Endodermal cell (in vitro differentiated cells): ENCODE results near the gene SUSD3. TPM values are rescaled to one million over a fixed set of nuclear protein-coding genes. Genes with fewer than 3 reads are reported as not detected.

Source experiments
- DNase-seq: peaks from one replicate; pipeline ENCODE4 v3.0.0-alpha.2; 2017
- H3K27ac ChIP-seq: 2 replicates; pipeline ENCODE4 v1.5.1; 2013; ENCODE audit warnings: mild to moderate bottlenecking, low read depth, low read length, moderate library complexity
- H3K27me3 ChIP-seq: 2 replicates; pipeline ENCODE4 v1.6.1; 2013; ENCODE audit warnings: mild to moderate bottlenecking, low read length, moderate library complexity; ENCODE audit not compliant: insufficient read depth, control insufficient read depth, poor library complexity, severe bottlenecking
- H3K36me3 ChIP-seq: 2 replicates; pipeline ENCODE4 v1.7.0; 2013; ENCODE audit warnings: mild to moderate bottlenecking, low read length, moderate library complexity; ENCODE audit not compliant: control insufficient read depth, insufficient read depth
- H3K4me1 ChIP-seq: one replicate; pipeline ENCODE4 v1.7.0; 2013; ENCODE audit warnings: low read length; ENCODE audit not compliant: control insufficient read depth, insufficient read depth
- H3K4me3 ChIP-seq: 2 replicates; pipeline ENCODE4 v1.5.1; 2013; ENCODE audit warnings: mild to moderate bottlenecking, low read length, moderate library complexity
- H3K9ac ChIP-seq: 2 replicates; pipeline ENCODE4 v1.6.1; 2013; ENCODE audit warnings: mild to moderate bottlenecking, low read length, moderate library complexity; ENCODE audit not compliant: poor library complexity, severe bottlenecking; ENCODE audit errors: extremely low read depth
- H3K9me3 ChIP-seq: 2 replicates; pipeline ENCODE4 v1.6.1; 2013; ENCODE audit warnings: mild to moderate bottlenecking, low read length, moderate library complexity; ENCODE audit not compliant: control insufficient read depth
- H3K27ac Mint-ChIP-seq: 2 replicates; pipeline ENCODE4 v1.8.0; 2020; ENCODE audit warnings: mixed read lengths
- H3K27me3 Mint-ChIP-seq: 2 replicates; pipeline ENCODE4 v1.8.0; 2021; ENCODE audit warnings: mild to moderate bottlenecking, mixed read lengths; ENCODE audit not compliant: insufficient read depth
- H3K36me3 Mint-ChIP-seq: 2 replicates; pipeline ENCODE4 v1.8.0; 2020; ENCODE audit warnings: low read depth, mixed read lengths
- H3K4me1 Mint-ChIP-seq: 2 replicates; pipeline ENCODE4 v1.8.0; 2020; ENCODE audit warnings: mixed read lengths
- H3K4me3 Mint-ChIP-seq: 2 replicates; pipeline ENCODE4 v1.8.0; 2020; ENCODE audit warnings: mild to moderate bottlenecking, moderate library complexity, mixed read lengths
- H3K9me3 Mint-ChIP-seq: 2 replicates; pipeline ENCODE4 v1.8.0; 2020; ENCODE audit warnings: mild to moderate bottlenecking, mixed read lengths
- CTCF ChIP-seq: fragments of 200-600 bp; sonication (generic); conservative IDR thresholded peaks from 2 replicates; pipeline ENCODE4 v1.5.0; 2021; ENCODE audit warnings: antibody characterized with exemption, mild to moderate bottlenecking
- WGBS, 2 experiments: methylation state at CpG; one replicate each; pipeline versions ENCODE4 v1.1.5 to v1.1.7; 2013; ENCODE audit warnings: missing lambda C conversion rate in 2 of 2, mixed read lengths in 1 of 2; ENCODE audit not compliant: insufficient coverage in 1 of 2, insufficient read length in 1 of 2; 5-methylcytosine and 5-hydroxymethylcytosine counted together
- total RNA-seq, 2 donors: library from RNA; stranded (reverse); fragmentation: NEBNext Ultra II Directional in 1 of 2; extraction: Animal tissue kit (Norgen Biotek cat#: 25700) in 1 of 2; gene quantifications; 2 replicates in 1 of 2; 3 replicates in 1 of 2; pipeline ENCODE4 v1.2.1, GENCODE V29; 2021

SUSD3 gene
- total RNA-seq, 2 donors from 2014 or later = 5.1 to 5.9 TPM

- Mint-ChIP-seq H3K4me3 (no peak overlapping the region), H3K4me1 (peaks cover 24% of the 10 kb centered on the region), H3K36me3 (no peaks in the 10 kb centered on the region), H3K27ac (peak overlapping the region; percentile 75), H3K9me3 (no peaks in the 10 kb centered on the region), H3K27me3 (peaks cover 3% of the 10 kb centered on the region)
- no peak overlapping the region for H3K27ac ChIP-seq
- H3K4me3 ChIP-seq = no peak overlapping the region
- H3K4me1 ChIP-seq = peaks cover 5% of the 10 kb centered on the region
- H3K9ac ChIP-seq = no peak overlapping the region
- no peaks in the 10 kb centered on the region for H3K27me3 ChIP-seq
- H3K36me3 ChIP-seq = no peaks in the 10 kb centered on the region
- H3K9me3 ChIP-seq = no peaks in the 10 kb centered on the region
- 88 to 97% methylated on average over 7 to 8 of the region's 8 CpGs for WGBS, 2 experiments
- peak; percentile 80 for DNase-seq
- TF ChIP-seq CTCF = peak; percentile 16
These were observed 1.3 kb upstream of the SUSD3 start for GRCh38 chr9:93057042-93057702.

DNA sequence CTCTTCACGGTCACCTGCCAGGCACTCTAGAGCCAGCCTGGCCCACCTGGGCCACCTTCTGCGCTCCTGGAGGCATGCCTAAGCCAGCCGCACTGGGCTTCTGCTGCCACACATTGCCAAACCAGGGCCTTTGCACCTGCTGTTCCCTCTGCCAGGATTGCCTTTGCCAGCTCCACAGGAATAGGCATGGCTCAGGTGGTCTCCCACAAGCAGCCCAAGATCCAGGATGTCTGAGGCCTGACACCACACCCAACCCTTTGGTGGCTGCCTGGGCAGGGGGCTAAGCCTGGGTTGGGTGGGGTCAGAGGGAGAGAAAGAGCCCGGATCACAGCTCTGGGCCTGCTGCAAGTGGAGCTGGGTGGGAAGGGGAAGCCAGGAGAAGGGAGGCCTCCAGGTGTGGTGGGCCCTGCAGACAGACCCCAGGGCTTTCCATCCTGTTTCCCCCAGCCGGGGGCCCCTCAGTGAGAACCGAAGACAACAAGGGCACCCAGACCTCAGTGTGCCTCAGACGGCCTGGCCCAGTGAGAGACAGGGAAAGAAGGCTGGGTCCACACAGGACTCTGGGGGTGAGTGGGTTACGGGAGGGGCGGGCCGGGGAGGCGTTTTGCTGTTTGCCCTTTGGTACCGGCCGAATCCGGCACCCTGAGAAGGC is 672 bp upstream of the SUSD3 start:
- Mint-ChIP-seq H3K27ac (no peak overlapping the region), H3K27me3 (peaks cover 3% of the 10 kb centered on the region), H3K4me1 (peaks cover 27% of the 10 kb centered on the region), H3K4me3 (no peak overlapping the region), H3K9me3 (no peaks in the 10 kb centered on the region), H3K36me3 (no peaks in the 10 kb centered on the region)
- H3K4me3 ChIP-seq = no peak overlapping the region
- no peak overlapping the region for H3K27ac ChIP-seq
- H3K27me3 ChIP-seq = no peaks in the 10 kb centered on the region
- 72 to 92% methylated on average over 6 to 14 of the region's 14 CpGs for WGBS, 2 experiments
- H3K9ac ChIP-seq = no peak overlapping the region
- H3K36me3 ChIP-seq = no peaks in the 10 kb centered on the region
- no peaks in the 10 kb centered on the region for H3K9me3 ChIP-seq
- peaks cover 5% of the 10 kb centered on the region for H3K4me1 ChIP-seq
- TF ChIP-seq CTCF = no peak
- DNase-seq = peak; percentile 64

GRCh38 chr9:93059011-93059714 is 662 bp downstream of the SUSD3 start:
- WGBS, 2 experiments = 47 to 62% methylated on average over 24 to 53 of the region's 53 CpGs
- no peak overlapping the region for H3K9ac ChIP-seq

More at GRCh38 chr9:93059011-93059714, 662 bp downstream of the SUSD3 start:
- Histone ChIP-seq H3K27ac (no peak overlapping the region), H3K27me3 (no peaks in the 10 kb centered on the region), H3K9me3 (no peaks in the 10 kb centered on the region), H3K4me3 (no peak overlapping the region), H3K36me3 (no peaks in the 10 kb centered on the region), H3K4me1 (no peaks in the 10 kb centered on the region)
- no peaks in the 10 kb centered on the region for H3K9me3 Mint-ChIP-seq
- no peaks in the 10 kb centered on the region for H3K36me3 Mint-ChIP-seq
- peak; percentile 65 for DNase-seq
- peaks cover 3% of the 10 kb centered on the region for H3K27me3 Mint-ChIP-seq
- peaks cover 18% of the 10 kb centered on the region for H3K4me1 Mint-ChIP-seq
- no peak overlapping the region for H3K27ac Mint-ChIP-seq
- no peak for TF ChIP-seq CTCF
- H3K4me3 Mint-ChIP-seq = peak overlapping the region; percentile 46
